H54 (cell line): ENCODE data around the gene SNX4.
"Not testable (repeated sequence)": the region's sequence is repeated elsewhere in the genome, so short reads cannot be mapped to it uniquely, and the experiment has no call there.

ENCODE experiments used
- DNase-seq: peaks from one replicate; pipeline ENCODE4 v3.0.0; 2011; ENCODE audit warnings: low spot score, mixed read lengths; ENCODE audit not compliant: insufficient read length
- FAIRE-seq: peaks from 3 replicates; lab custom pipeline; 2011; peaks lifted over from hg19 to GRCh38; lab: Jason Lieb, UNC
- POLR2A ChIP-seq: IDR thresholded peaks from 2 replicates; pipeline ENCODE4 v1.6.1; 2011; ENCODE audit warnings: low read depth, mild to moderate bottlenecking, low read length

Gene SNX4

DNA sequence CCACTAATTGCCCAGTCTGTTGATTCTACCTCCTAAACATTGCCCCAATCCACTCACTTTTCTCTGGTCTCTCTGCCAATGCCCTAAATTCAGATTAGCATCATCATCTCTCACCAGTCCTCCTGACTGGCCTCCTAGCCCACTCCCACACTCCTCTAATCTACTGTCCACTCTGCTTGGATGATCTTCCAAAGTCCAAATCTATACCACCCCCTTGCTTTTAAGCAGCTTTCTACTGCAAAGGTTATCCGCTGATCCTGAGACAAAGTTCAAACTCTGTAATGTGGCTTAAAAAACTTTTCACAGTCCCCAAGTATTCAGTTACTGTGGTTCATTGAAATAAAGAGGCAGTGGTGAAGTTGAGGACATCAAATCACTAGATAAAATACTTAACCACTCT is 37.6 kb downstream of the SNX4 start:
- no peak for TF ChIP-seq POLR2A
- FAIRE-seq (no peak), DNase-seq (no peak)

DNA sequence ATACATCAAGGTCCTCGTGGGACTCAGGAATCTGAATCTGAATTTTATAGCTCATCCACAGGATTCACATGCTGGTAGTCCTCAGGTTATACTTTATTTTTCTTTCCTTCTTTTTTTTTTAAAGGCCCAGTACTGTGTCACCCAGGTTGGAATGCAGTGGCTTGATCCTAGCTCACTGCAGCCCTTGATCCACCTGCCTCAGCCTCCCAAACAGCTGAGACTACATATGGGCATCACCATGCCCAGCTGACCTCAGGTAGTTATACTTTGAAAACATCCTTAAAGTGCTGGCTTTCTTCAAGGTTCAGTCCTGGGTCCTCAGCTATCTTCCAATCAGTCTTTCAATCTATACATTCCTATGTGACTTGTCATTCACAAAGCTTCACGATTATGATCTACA is 38.2 kb downstream of the SNX4 start:
- no peak for FAIRE-seq
- DNase-seq, result no peak
- TF ChIP-seq POLR2A, result no peak

DNA sequence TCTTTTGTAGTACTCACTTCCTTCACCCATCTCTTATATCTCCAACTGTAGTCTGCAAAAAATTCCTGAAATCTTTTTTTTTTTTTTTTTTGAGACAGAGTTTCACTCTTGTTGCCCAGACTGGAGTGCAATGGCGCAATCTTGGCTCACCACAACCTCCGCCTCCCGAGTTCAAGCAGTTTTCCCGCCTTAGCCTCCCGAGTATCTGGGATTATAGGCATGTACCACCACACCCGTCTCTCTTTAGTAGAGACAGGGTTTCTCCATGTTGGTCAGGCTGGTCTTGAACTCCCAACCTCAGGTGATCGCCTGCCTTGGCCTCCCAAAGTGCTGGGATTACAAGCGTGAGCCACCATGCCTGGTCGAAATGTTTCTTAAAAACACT is 38.6 kb downstream of the SNX4 start:
- not testable (repeated sequence) for FAIRE-seq, DNase-seq

DNA sequence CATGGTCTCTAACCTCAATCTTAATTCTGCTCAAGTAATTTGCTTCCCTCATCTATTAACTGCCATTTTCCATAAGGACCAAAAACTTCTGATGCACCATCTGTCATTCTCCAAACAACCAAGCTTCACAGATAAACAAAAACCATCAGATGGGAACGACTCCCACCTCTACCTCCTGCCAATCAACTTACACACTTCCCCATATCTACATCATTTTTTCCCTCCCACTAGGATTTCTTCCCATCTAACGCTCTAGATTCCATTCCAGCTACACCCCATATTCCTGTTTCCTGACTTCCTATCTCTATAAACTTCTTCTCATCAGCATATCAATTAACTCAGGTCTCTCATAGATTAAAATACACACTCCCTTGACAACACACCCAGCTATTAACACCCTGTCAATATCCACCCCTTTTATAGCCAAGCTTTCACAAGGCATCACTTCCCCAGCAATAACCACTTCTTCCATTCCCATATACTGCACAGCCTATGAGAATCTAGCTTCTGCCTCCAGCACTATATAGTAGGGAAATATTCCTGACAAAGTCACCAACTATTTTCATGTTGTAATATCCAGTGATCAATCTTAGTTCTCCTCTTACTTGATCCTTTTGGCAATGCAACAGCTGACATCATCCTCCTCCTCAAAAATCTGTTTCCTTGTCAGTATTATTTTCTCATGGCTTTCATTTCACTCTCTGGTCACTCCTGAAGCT is 39.2 kb downstream of the SNX4 start:
- DNase-seq (no peak), FAIRE-seq (no peak)
- TF ChIP-seq POLR2A, result no peak

DNA sequence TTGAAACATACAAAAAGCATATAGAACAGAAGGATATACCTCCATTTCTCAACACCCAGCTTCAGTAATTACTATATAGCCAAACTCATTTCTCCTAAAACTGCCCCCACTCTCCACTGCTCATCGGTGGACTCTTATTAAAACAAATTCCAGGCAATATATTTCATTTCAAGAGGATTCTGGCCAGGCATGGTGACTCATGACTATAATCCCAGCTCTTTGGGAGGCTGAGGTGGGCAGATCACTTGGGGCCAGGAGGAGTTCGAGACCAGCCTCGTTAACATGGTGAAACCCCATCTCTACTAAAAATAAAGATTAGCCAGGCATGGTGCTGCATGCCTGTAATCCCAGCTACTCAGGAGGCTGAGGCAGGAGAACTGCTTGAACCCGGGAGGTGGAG is 40.9 kb downstream of the SNX4 start:
- no peak for FAIRE-seq
- no peak for DNase-seq
- no peak for TF ChIP-seq POLR2A

DNA sequence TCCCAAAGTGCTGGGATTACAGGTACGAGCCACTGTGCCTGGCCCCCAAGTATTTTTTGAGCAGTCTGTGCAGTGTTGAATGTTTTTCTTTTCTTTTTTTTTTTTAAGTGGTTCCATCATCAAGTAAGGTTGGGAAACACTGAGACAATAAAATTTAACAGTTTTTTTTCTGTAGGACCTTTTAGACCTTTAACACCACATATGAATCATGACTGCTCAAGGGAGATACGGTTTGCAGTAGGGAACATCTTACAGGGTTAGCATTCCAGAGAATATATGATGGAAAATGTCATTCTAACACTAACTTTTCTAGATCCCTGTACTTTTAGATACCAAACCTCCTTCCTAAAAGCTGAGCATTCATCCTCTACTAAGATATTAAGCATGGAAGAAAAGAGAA is 41.7 kb downstream of the SNX4 start:
- FAIRE-seq (no peak), DNase-seq (no peak)
- TF ChIP-seq POLR2A, result no peak

DNA sequence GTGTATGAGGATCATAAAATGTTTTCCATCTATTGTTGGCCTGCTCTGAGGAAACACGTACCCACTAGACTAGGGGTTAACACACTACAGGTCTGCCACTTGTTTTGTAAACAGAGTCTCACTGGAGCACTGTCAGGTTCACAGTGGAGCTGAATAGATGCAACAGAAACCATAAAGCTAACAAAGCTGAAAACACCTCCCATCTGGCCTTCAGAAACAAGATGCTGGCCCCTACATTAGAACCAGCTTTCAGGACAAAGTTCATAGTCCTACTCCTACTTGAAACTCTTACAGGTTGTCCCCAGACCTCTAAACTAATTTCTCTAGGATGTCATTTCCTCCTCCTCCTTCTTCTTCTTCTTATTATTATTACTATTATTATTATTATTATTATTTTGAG is 42.3 kb downstream of the SNX4 start:
- no peak for TF ChIP-seq POLR2A
- FAIRE-seq (no peak), DNase-seq (no peak)

DNA sequence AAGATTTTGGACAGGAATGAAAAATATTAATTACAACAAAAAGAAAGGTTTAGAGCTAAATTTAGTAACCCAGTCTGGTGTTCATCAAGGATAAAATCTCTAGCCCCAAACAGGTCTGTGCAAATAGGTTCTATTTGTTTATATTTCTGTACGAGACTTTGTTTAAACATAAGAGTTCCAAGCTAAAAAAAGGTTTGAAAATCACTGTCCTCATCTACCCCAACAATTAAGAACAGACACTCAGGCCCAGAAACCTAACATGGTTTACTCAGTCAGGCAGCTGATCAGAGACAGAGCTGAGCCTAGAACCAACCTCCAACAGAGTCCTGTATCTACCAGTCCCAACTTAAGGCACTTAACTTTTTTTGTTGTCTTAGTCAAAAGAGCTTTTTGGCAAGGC is 49.3 kb downstream of the SNX4 start:
- DNase-seq, result no peak
- FAIRE-seq, result no peak
- no peak for TF ChIP-seq POLR2A

DNA sequence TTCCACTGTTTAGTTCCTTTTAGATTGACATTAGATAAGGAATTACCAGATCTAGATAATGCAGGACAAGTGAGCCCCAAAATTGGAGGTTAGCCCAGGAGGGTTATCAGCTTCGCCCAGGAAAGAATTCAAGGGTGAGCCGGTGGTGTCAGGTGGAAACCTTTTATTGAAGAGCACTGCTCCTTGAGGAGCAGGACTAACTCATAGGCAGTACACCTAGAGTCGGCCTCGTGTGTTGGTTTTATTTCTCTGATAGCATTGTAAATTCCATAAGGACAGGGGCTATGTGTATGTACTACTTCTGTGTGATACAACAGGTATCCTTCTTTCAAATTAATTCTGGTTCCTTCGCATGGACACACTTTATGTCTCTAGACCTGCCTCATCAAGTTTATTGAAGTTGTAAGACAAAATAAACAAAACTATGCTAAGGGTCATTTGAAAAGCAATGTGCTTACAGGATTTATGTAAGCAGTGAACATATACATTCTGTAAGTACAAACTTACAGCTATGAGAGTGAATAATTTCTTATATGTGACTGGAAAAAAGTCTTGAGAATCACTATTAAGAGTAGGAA is 57.2 kb downstream of the SNX4 start:
- FAIRE-seq (no peak), DNase-seq (no peak)
- no peak for TF ChIP-seq POLR2A

DNA sequence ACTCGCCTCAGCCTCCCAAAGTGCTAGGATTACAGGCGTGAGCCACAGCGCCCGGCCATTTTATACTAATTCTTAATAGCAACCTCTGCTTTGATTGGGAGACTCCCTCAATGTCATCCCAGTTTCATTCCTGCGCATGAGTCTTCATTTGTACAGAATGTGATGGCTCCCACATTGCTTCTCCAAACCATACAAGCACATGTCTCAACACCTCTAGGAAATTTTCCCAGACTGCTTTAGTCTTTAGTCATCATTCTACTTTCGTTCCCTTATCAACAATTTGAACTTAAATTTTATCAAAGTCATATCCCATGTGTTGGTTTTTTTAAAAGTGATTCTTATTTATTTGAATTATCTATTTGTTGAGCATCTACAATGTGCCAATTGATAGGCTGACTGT is 58.1 kb downstream of the SNX4 start:
- no peak for TF ChIP-seq POLR2A
- DNase-seq (no peak), FAIRE-seq (no peak)

DNA sequence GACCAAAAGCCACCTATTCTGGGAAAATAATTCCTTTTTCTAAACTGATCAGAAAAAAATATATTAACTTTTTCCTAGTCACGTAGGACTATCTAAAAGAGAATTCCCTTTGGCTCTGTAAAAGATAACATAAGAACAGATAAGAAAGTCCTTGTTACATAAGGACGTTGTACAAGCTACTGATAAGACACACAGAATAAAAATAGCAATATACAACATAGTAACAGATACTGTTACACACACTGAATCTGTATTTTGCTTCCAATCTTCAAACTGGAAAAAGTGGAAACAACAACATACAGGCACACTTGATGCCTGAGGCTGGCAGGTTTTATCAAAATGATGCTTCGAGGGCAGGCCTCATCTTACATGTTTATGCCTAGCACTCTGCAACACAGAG is 59.8 kb downstream of the SNX4 start:
- DNase-seq (no peak), FAIRE-seq (no peak)
- no peak for TF ChIP-seq POLR2A

DNA sequence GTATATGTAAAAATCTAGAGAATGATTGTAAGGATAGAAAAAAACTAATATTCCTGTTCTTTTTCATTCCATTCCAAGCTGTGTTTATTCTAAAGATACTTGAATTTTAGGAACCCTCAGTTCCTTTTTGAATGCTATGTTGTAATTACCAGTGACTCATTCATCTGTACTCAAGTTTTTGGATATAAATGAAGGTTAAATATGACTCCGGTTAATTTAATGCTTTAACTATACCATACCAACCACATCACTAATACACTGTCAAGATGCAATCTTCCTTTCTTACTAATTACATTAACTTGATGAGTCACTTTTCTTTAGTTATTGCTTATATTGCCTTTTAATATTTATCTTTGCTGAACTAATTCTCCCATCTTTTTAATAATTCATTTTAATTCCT is 76.1 kb downstream of the SNX4 start:
- DNase-seq (no peak), FAIRE-seq (no peak)
- no peak for TF ChIP-seq POLR2A

DNA sequence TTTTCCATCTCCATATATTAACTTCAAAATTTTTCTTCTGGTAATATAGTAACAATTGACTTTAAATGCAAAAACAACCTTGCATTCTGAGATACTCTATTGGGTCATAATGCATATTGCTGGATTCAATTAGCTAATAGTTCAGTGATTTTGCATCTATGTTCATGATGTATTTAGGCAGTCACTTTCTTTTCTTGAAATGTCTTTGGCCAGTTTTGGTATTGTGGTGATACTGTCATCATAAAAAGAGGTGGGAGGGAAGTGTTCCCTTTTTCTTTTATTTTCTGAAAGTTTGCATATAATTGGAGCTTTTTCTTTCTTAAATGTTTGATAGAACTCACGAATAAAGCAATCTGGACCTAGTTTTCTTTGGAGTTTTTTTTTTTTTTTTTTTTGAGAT is 77.5 kb downstream of the SNX4 start:
- FAIRE-seq, result no peak

DNA sequence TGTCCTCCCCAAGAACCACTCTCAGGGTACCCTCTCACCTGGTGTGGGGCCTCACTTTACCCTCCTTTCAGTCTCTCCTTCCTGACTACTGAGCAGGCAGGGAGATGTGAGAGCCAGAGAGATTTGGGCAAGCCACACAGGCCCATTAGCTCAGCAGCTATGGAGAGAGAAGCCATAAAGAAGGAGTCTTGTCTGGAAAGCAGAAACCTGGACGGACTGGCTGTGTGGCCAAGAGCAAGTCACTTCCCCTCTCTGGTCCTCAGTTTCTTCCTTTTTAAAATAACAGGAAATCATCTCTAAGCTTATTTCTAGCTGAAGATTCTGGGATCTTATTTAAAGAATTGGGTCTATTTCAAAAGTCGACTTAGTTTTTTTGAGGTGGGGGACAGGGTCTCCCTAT is 79.0 kb downstream of the SNX4 start:
- DNase-seq, result no peak
- no peak for TF ChIP-seq POLR2A
- no peak for FAIRE-seq

More for the DNA sequence above, 77.5 kb downstream of the SNX4 start:
- no peak for DNase-seq
- TF ChIP-seq POLR2A, result no peak

DNA sequence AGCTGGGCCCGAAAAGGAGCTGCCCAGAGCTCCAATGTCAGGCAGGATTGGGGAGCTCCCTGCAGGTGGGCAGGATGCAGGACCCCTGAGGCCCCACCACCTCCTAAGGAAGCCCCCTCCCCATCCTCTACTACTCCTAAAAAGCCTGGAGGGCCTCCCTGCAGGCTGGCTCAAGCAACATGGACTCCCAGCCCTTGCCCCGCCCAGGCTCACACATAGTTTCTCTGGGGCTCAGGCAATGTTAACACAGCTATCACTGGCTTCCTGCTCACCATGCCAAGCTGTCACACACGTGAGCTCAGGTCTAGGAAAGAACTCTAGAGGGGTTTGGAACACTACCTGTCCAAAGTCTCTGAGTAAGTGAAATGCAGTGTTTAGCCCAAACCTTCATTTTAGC is 79.4 kb downstream of the SNX4 start:
- DNase-seq, result no peak
- FAIRE-seq, result no peak

More for the DNA sequence above, 79.4 kb downstream of the SNX4 start:
- no peak for TF ChIP-seq POLR2A
